CD4-positive, alpha-beta T cell treated with Interferon gamma for 1 hour (primary cell): ENCODE results near the gene F7.
"Not testable (repeated sequence)": the region's sequence is repeated elsewhere in the genome, so short reads cannot be mapped to it uniquely, and the experiment has no call there.

Experiments used
- DNase-seq: peaks from one replicate; pipeline ENCODE4 v3.0.0-alpha.2; 2020

The F7 gene

GRCh38 chr13:113105921-113106452 is 396 bp downstream of the F7 start:
- no peak for DNase-seq

- no peak for DNase-seq
Measured at GRCh38 chr13:113106711-113107351, 1.2 kb downstream of the F7 start.

GRCh38 chr13:113108521-113108920 is 2.9 kb downstream of the F7 start:
- not testable (repeated sequence) for DNase-seq

- DNase-seq: no peak
Measured at GRCh38 chr13:113109151-113110047, 3.8 kb downstream of the F7 start.

- DNase-seq: no peak
Measured at GRCh38 chr13:113110048-113110851, 4.7 kb downstream of the F7 start.

- DNase-seq: no peak
Measured at GRCh38 chr13:113110852-113111315, 5.3 kb downstream of the F7 start.

GRCh38 chr13:113111821-113112220 is 6.2 kb downstream of the F7 start:
- DNase-seq: not testable (repeated sequence)

GRCh38 chr13:113112475-113112874 is 6.9 kb downstream of the F7 start:
- DNase-seq: not testable (repeated sequence)

- DNase-seq: no peak
Measured at GRCh38 chr13:113112893-113113845, 7.6 kb downstream of the F7 start.

- no peak for DNase-seq
Measured at GRCh38 chr13:113113846-113114271, 8.3 kb downstream of the F7 start.

- DNase-seq: no peak
Measured at GRCh38 chr13:113114511-113115362, 9.1 kb downstream of the F7 start.

- DNase-seq: no peak
Measured at GRCh38 chr13:113115363-113116205, 10.0 kb downstream of the F7 start.

GRCh38 chr13:113116206-113116800 is 10.7 kb downstream of the F7 start:
- DNase-seq: no peak

- no peak for DNase-seq
Measured at GRCh38 chr13:113116871-113117271, 11.3 kb downstream of the F7 start.

GRCh38 chr13:113117335-113117872 is 11.8 kb downstream of the F7 start:
- DNase-seq: no peak

GRCh38 chr13:113117911-113118260 is 12.3 kb downstream of the F7 start:
- no peak for DNase-seq

- no peak for DNase-seq
Measured at GRCh38 chr13:113118261-113119021, 12.8 kb downstream of the F7 start.

GRCh38 chr13:113119166-113119821 is 13.7 kb downstream of the F7 start:
- no peak for DNase-seq
